ENCODE data around the gene CHI3L2. TPM values are rescaled to one million over a fixed set of nuclear protein-coding genes. Genes with fewer than 3 reads are reported as not detected.

CHI3L2 gene
- total and polyA plus RNA-seq, 10 of the 15 experiments (the other 5 are each of a cell fraction or from before 2014, with no cell fraction given), result 37.1 to 508 (median 98.3) TPM

GRCh38 chr1:111217183-111217910 lies 10.2 kb upstream of the CHI3L2 start (continued):
- TF ChIP-seq ATF3 (IDR thresholded peaks at IDR 0.05; ENCODE audit: borderline replicate concordance, extremely low read depth, low read depth, low read length), result no peak
- TF ChIP-seq USF1 (IDR thresholded peaks at IDR 0.05; ENCODE audit: borderline replicate concordance, extremely low read length, insufficient read depth, low read depth, low read length), result peak; percentile 27
- TF ChIP-seq KAT2A (conservative IDR thresholded peaks at IDR 0.05; ENCODE audit: control insufficient read depth, low read depth, low read length), result no peak
- no peak for TF ChIP-seq IRF5 (IDR thresholded peaks at IDR 0.05; ENCODE audit: borderline replicate concordance)
- TF ChIP-seq MEF2A (IDR thresholded peaks at IDR 0.05; ENCODE audit: insufficient read depth, low read depth, low read length), result 0 out of 2 replicates have a peak, but pooled peaks have one; percentile 39
- TF ChIP-seq PRDM15 (CRISPR knock-in tag; IDR thresholded peaks at IDR 0.05), result peak; percentile 68; the same call in 1 of the 2 replicates
- TF ChIP-seq TCF3 (IDR thresholded peaks at IDR 0.05; ENCODE audit: borderline replicate concordance, insufficient read depth, low read depth, low read length), result no peak
- TF ChIP-seq ZNF217 (IDR thresholded peaks at IDR 0.05), result no peak
- no peak for TF ChIP-seq NFIC (IDR thresholded peaks at IDR 0.05; ENCODE audit: low read depth, low read length)
- TF ChIP-seq SKIL (IDR thresholded peaks at IDR 0.05; ENCODE audit: low read depth, poor library complexity, severe bottlenecking), result no peak
- TF ChIP-seq STAT1 (conservative IDR thresholded peaks at IDR 0.05), result no peak
- TF ChIP-seq RELA (IDR thresholded peaks at IDR 0.05; ENCODE audit: borderline replicate concordance, partially characterized antibody), result no peak
- TF ChIP-seq CTCF (IDR thresholded peaks at IDR 0.05 in 2 of 3, conservative IDR thresholded peaks at IDR 0.05 in 1 of 3; ENCODE audit: control insufficient read depth in 2 of 3, extremely low read depth in 1 of 3, insufficient read depth in 1 of 3, low read depth in 3 of 3, low read length in 3 of 3), result no peak
- TF ChIP-seq ETV6 (conservative IDR thresholded peaks at IDR 0.05 in 1 of 2, IDR thresholded peaks at IDR 0.05 in 1 of 2; ENCODE audit: borderline replicate concordance in 1 of 2, low read depth in 1 of 2), result no peak; a peak in 1 of 4 replicates
- TF ChIP-seq MEF2B (IDR thresholded peaks at IDR 0.05; ENCODE audit: partially characterized antibody, poor library complexity, severe bottlenecking), result no peak

Measured in GM12878 (cell line).